ENCODE data around the gene FZD4. TPM values are rescaled to one million over a fixed set of nuclear protein-coding genes. Genes with fewer than 3 reads are reported as not detected.
A peak's percentile ranks its signal among the peaks of the same experiment; 100 is the strongest.

The FZD4 gene
- total RNA-seq, 1 experiment from 2014 or later, result 0.35 TPM

DNA sequence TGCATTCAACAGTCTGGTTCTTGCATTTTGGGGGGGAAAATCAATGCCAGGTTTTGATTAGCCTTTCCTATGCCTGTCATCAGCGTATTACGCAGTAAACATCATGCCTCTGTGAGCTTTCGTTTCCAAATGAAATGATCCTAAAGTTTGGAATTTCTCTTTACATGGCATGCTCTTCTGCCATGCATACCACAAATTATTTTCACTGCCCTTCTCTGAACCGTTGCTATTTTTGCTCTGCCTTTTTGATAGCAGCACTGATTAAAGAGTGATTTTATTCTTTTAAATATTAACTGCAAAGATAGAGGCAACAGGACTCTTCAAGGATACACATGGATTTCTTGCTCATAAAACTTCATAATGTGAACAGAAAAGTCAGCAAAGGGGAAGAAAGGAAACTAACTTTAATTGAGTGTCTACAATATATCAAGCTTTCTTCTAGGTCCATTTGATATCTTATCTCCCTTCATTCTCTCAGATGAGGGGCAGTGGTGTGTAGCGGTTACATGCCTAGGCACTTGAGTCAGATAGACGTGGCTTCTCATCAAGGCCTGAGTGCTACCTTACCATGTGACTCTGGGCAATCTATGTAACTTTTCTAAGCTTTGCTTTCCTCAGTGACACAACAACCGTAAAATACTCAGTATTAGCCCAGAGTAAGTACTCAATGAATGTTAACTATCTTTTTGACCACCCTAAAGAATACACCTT, 25.0 kb upstream of the FZD4 start:
- intact Hi-C loops (cut with micrococcal nuclease), result loop anchor here (5.0 kb wide), 1 partner anchor 407 kb away; no protein-coding TSS in a partner anchor
- DNase-seq (ENCODE audit: unreplicated experiment), result no peak
- Mint-ChIP-seq H3K4me3 (ENCODE audit: unreplicated experiment) (no peak overlapping the region), H3K27ac (ENCODE audit: low read depth, unreplicated experiment) (no peak overlapping the region), H3K27me3 (ENCODE audit: insufficient read depth, unreplicated experiment) (no peaks in the 10 kb centered on the region), H3K36me3 (ENCODE audit: insufficient read depth, unreplicated experiment) (no peaks in the 10 kb centered on the region), H3K4me1 (ENCODE audit: insufficient read depth, unreplicated experiment) (peaks cover 12% of the 10 kb centered on the region), H3K9me3 (ENCODE audit: unreplicated experiment) (no peaks in the 10 kb centered on the region)
- CTCF ChIA-PET, result interaction anchor here (0.5 to 4.3 kb wide), 22 partner anchors 8 to 478 kb away, joined by 3 to 30 read pairs (median 4); partner anchors contain the start of gene FZD4
- POLR2A ChIA-PET, result interaction anchor here (0.6 to 2.1 kb wide), 6 partner anchors 10 to 299 kb away, joined by 3 to 7 read pairs (median 3); no protein-coding TSS in a partner anchor
- no TSS peak for BruUV-seq (replicated peaks)
- TF ChIP-seq, protein P1, sequence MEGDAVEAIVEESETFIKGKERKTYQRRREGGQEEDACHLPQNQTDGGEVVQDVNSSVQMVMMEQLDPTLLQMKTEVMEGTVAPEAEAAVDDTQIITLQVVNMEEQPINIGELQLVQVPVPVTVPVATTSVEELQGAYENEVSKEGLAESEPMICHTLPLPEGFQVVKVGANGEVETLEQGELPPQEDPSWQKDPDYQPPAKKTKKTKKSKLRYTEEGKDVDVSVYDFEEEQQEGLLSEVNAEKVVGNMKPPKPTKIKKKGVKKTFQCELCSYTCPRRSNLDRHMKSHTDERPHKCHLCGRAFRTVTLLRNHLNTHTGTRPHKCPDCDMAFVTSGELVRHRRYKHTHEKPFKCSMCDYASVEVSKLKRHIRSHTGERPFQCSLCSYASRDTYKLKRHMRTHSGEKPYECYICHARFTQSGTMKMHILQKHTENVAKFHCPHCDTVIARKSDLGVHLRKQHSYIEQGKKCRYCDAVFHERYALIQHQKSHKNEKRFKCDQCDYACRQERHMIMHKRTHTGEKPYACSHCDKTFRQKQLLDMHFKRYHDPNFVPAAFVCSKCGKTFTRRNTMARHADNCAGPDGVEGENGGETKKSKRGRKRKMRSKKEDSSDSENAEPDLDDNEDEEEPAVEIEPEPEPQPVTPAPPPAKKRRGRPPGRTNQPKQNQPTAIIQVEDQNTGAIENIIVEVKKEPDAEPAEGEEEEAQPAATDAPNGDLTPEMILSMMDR (IDR thresholded peaks at IDR 0.05; ENCODE audit: unreplicated experiment), result no peak

DNA sequence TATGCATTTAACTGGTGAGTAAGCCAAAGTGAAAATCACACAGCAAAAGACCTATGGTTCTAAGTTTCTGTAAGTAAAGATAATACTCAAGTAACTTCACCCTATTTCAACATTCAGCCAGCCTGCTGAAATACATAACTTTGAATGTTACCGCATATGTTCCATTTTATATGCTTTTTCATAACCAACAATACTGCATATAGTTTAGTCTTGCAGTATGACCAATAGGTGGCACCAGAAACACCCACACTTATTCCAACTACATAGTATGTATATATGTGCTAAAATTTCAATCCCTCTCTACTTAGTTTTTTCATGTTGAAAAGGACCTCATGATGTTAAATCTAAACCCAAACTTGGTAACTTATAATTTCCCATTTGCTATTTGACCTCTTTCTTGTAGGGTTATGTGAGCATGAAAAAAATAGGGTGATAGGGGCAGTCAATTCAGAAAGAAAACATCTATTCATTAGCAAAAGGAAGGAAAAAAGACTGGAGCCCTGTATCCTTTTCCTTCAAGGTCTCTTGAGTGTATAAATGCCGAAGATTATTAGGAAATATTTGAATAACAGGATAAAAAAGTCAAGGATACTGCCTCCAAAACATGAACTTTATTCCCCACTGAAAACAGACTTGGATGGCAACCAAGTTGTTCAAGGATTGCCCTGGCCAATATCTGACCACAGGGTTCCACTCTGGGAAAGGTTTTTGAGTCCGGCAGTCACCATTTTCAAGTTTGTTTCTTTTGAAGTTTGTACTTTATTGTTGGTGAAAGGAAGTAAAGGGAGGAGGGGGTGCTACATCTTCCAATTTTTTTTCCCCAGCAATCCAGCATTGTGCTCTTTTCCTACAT, 23.8 kb upstream of the FZD4 start:
- Mint-ChIP-seq H3K4me1 (ENCODE audit: insufficient read depth, unreplicated experiment) (peaks cover 12% of the 10 kb centered on the region), H3K27me3 (ENCODE audit: insufficient read depth, unreplicated experiment) (no peaks in the 10 kb centered on the region), H3K4me3 (ENCODE audit: unreplicated experiment) (no peak overlapping the region), H3K9me3 (ENCODE audit: unreplicated experiment) (no peaks in the 10 kb centered on the region), H3K36me3 (ENCODE audit: insufficient read depth, unreplicated experiment) (no peaks in the 10 kb centered on the region), H3K27ac (ENCODE audit: low read depth, unreplicated experiment) (no peak overlapping the region)
- TF ChIP-seq, protein P1 (IDR thresholded peaks at IDR 0.05; ENCODE audit: unreplicated experiment), result peak; percentile 66
- BruUV-seq (replicated peaks), result no TSS peak
- POLR2A ChIA-PET, result no interaction called here
- CTCF ChIA-PET, result interaction anchor here (0.8 to 1.9 kb wide), 8 partner anchors 10 to 311 kb away, joined by 3 to 5 read pairs (median 3); no protein-coding TSS in a partner anchor
- intact Hi-C loops (cut with micrococcal nuclease), result loop anchor here (1.0 kb wide), 2 partner anchors 302 to 311 kb away; no protein-coding TSS in a partner anchor
- DNase-seq (ENCODE audit: unreplicated experiment), result peak; percentile 60

DNA sequence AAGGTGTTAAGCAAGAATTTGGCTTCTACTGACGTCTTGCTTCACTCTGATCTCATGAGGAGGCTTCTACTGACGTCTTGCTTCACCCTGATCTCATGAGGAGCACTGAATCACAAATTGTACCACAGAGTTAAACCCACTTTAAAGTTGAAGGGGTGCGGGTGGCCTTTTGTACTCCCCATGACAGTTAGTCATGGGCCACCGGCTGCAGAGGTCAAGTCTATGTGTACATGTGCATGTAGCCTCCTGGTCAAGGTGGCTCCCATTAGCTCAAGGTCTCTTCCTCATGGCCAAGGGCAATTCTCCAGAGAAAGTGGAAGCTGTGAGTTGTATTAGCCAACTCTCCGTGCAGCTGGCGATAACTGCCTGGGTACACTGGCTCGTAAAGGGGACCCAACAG, 23.1 kb upstream of the FZD4 start:
- peak; percentile 20 for DNase-seq (ENCODE audit: unreplicated experiment)
- intact Hi-C loops (cut with micrococcal nuclease), result loop anchor here (1.0 kb wide), 1 partner anchor 303 kb away; no protein-coding TSS in a partner anchor
- H3K27ac Mint-ChIP-seq (ENCODE audit: low read depth, unreplicated experiment), result no peak overlapping the region
- ChIA-PET CTCF (interaction anchor here (0.7 to 1.0 kb wide), 9 partner anchors 9 to 475 kb away, joined by 3 to 5 read pairs (median 3); no protein-coding TSS in a partner anchor), POLR2A (no interaction called here)
- BruUV-seq (replicated peaks), result no TSS peak
- H3K27me3 Mint-ChIP-seq (ENCODE audit: insufficient read depth, unreplicated experiment), result no peaks in the 10 kb centered on the region
- no peak overlapping the region for H3K4me3 Mint-ChIP-seq (ENCODE audit: unreplicated experiment)
- H3K4me1 Mint-ChIP-seq (ENCODE audit: insufficient read depth, unreplicated experiment), result peaks cover 11% of the 10 kb centered on the region
- H3K9me3 Mint-ChIP-seq (ENCODE audit: unreplicated experiment), result no peaks in the 10 kb centered on the region
- TF ChIP-seq, protein P1 (IDR thresholded peaks at IDR 0.05; ENCODE audit: unreplicated experiment), result no peak
- no peaks in the 10 kb centered on the region for H3K36me3 Mint-ChIP-seq (ENCODE audit: insufficient read depth, unreplicated experiment)
